HEK293T (cell line): ENCODE data around the gene PDXP.

Source experiments
- ARNT ChIP-seq: fragments of 450-650 bp; IDR thresholded peaks from 2 replicates; pipeline ENCODE4 v1.6.1; 2017; ENCODE audit warnings: mild to moderate bottlenecking
- BHLHE40 ChIP-seq: fragments of 450-650 bp; IDR thresholded peaks from 2 replicates; pipeline ENCODE4 v1.6.1; 2016; ENCODE audit warnings: mild to moderate bottlenecking, moderate library complexity, borderline replicate concordance
- CTBP1 ChIP-seq: fragments of 450-650 bp; IDR thresholded peaks from 2 replicates; pipeline ENCODE4 v1.6.1; 2016; ENCODE audit warnings: borderline replicate concordance
- FOXK2 ChIP-seq: fragments of 450-650 bp; IDR thresholded peaks from 2 replicates; pipeline ENCODE4 v1.6.1; 2016; ENCODE audit warnings: mild to moderate bottlenecking
- FOXM1 ChIP-seq: fragments of 450-650 bp; IDR thresholded peaks from 2 replicates; pipeline ENCODE4 v1.6.1; 2017; ENCODE audit warnings: mild to moderate bottlenecking, borderline replicate concordance
- HDGF ChIP-seq: fragments of 450-650 bp; IDR thresholded peaks from 2 replicates; pipeline ENCODE4 v1.6.1; 2017; ENCODE audit warnings: antibody characterized with exemption, borderline replicate concordance
- LEF1 ChIP-seq: fragments of 450-650 bp; IDR thresholded peaks from 2 replicates; pipeline ENCODE4 v1.6.1; 2017; ENCODE audit warnings: mild to moderate bottlenecking, borderline replicate concordance
- SP1 ChIP-seq: fragments of 450-650 bp; IDR thresholded peaks from 2 replicates; pipeline ENCODE4 v1.6.1; 2017
- ZNF384 ChIP-seq: fragments of 450-650 bp; IDR thresholded peaks from 2 replicates; pipeline ENCODE4 v1.6.1; 2016
- TF ChIP-seq, protein P1 (sequence below): fragments of 450-650 bp; IDR thresholded peaks from 2 replicates; pipeline ENCODE4 v1.6.1; 2016

DNA sequence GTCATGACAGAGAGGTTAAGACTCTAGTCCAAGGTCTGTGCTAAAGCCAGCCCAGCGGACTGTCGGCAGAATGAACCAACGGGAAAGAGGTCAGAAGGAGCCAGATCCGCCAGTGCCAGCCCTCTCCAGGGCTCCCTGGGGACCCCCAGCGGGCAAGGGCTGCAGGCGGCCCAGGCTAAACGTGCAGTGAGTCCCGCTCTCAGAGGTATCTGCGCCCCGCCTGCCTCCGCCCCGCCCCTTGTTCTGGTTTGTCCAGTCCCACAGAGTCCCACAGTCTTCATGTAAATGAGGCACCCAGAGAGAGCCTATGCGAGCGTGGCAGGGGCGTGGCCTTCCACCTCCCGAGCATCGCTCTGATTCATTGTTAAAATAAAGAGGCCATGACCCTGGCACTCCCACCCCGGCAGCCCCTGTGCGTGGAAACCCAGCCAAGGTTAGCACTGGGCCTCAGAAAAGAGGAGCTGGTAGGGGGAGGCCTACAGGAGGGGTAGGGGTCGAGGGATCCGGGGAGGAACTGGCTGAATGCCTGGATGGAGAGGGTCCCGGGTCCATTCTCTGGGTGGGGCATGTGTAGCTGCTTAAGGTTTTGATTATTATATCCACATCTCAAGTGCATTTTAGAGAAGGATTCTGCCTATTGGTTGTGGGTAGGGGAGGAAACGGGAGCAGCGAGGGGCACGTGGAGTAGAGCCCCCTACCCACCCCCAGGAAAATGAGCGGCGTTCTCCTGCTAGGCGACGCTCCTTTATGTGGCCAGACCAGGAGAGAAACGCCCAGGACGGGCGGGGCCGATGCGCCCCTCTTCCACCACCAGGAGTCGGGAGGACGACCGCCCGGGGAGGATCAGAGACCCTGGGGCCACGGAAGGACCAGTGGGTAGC lies 38.4 kb downstream of the PDXP start, which contains the start of gene TRIOBP:
- TF ChIP-seq HDGF = peak; percentile 86; the same call in 1 of the 2 replicates
- no peak for TF ChIP-seq FOXM1
- no peak for TF ChIP-seq CTBP1
- TF ChIP-seq LEF1 = no peak
- no peak for TF ChIP-seq BHLHE40
- no peak for TF ChIP-seq ARNT
- no peak for TF ChIP-seq ZNF384
- no peak for TF ChIP-seq SP1
- TF ChIP-seq FOXK2 = no peak
- TF ChIP-seq, protein P1, sequence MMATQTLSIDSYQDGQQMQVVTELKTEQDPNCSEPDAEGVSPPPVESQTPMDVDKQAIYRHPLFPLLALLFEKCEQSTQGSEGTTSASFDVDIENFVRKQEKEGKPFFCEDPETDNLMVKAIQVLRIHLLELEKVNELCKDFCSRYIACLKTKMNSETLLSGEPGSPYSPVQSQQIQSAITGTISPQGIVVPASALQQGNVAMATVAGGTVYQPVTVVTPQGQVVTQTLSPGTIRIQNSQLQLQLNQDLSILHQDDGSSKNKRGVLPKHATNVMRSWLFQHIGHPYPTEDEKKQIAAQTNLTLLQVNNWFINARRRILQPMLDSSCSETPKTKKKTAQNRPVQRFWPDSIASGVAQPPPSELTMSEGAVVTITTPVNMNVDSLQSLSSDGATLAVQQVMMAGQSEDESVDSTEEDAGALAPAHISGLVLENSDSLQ = no peak
